ACHN (cell line): ENCODE measurements around the gene ZNF277.
"Not testable (repeated sequence)": the region's sequence is repeated elsewhere in the genome, so short reads cannot be mapped to it uniquely, and the experiment has no call there.

Experiments used
- DNase-seq: peaks from one replicate; pipeline ENCODE4 v3.0.0-alpha.2; 2015
- in situ Hi-C: cut with HindIII; loops from 2 replicates; pipeline ENCODE4 v1.10.0; 2017; ENCODE audit warnings: low sequenced_read_pairs, low pct_ligation_motif_present, low pct_unique_long_range_greater_than_20kb

Gene ZNF277

DNA sequence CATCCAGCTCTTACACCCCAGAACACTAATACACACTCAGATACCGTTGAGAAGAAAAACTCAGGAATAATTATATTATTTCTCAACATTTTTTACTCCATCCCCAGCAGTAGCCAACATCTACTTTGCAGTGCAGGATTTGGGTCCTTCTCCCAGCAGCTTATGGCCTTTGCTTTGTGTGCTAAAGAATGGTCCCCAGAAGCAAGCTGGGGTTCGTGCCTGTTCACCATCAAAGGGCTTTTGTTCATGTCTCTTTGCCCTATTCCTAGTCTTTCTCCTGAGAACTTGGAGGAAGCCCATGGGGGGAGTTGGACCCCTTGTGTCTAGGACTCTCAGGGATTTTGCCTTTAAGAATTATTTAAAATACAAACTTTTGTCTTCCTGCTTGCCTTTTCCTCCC, 100.4 kb downstream of the ZNF277 start:
- in situ Hi-C loops = no loop called here
- DNase-seq = no peak

DNA sequence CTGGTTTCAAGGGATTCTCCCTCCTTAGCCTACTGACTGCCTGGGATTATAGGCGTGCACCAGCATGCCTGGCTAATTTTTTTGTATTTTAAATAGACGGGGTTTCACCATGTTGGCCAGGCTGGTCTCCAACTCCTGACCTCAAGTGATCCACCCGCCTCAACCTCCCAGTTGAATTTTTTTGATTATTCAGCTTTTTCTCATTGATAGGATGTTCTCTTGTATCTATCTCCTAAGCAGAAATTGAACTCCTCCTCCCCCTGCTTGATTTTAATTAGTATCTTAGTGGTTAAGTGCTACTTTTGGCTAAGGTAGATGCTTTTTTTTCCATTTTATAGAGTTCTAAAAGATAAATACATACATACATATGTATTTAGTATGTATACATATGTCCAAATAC, 101.0 kb downstream of the ZNF277 start:
- DNase-seq = no peak
- in situ Hi-C loops = no loop called here

DNA sequence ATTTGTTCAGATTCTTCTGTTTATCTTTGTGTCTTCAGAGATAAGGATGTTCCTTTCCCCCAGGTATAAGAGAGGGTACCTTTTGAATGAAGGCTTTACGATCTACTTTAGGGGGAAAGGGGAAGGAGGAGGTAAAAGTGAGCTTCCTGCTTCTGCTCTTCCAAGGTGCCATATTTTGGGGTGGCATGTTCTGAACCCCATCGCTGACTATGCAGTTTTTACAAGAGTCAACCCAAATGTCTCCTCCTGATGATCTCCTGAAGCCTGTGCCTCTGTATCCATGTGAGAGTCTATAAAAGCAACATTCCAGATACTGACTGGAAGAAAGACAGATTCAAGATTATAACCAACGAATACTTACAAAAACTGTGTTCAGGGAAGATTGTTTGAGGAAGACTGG, 102.5 kb downstream of the ZNF277 start:
- in situ Hi-C loops = no loop called here
- no peak for DNase-seq

DNA sequence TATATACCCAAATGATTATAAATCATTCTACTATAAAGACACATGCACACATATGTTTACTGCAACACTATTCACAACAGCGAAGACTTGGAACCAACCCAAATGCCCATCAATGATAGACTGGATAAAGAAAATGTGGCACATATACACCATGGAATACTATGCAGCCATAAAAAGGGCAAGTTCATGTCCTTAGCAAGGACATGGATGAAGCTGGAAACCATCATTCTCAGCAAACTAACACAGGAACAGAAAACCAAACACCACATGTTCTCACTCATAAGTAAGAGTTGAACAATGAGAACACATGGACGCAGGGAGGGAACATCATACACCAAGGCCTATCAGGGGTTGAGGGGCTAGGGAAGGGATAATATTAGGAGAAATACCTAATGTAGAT, 110.3 kb downstream of the ZNF277 start:
- DNase-seq, in situ Hi-C loops: not testable (repeated sequence)

DNA sequence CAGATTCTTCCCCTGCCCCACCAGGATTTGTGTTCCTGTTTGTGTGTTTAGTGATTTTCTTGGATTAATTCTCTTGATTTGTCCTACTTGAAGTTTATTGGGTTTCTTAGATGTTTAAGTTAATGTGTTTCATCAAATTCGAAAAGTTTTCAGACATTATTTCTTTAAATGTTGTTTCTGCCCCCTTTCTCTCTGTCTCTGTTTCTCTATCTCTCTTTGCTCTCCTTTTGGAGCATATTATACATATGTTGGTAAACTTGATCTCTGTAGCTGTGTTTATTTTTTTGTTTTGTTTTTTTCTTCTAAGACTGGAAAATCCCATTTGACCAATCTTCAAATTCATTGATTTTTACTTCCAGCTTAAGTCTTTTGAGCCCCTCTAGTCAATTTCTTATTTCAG, 115.6 kb downstream of the ZNF277 start:
- no peak for DNase-seq
- in situ Hi-C loops = no loop called here

DNA sequence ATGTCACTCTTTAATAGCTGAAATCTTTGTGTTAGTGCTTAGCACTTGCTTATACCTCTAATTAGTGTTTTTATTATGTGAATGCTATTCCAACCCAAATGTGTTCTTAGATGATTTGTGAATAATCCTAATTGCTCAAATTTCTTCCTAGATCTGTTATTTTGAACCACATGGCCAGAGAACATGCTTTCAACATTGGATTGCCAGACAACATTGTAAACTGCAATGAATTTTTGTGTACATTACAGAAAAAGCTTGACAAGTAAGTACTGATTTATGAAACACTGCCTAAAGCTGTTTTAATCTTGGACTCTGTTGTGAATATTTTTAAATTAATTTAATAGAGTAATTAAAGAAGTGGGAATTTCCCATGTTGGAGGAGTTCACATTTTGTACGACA, 121.1 kb downstream of the ZNF277 start:
- in situ Hi-C loops = no loop called here
- DNase-seq = no peak

DNA sequence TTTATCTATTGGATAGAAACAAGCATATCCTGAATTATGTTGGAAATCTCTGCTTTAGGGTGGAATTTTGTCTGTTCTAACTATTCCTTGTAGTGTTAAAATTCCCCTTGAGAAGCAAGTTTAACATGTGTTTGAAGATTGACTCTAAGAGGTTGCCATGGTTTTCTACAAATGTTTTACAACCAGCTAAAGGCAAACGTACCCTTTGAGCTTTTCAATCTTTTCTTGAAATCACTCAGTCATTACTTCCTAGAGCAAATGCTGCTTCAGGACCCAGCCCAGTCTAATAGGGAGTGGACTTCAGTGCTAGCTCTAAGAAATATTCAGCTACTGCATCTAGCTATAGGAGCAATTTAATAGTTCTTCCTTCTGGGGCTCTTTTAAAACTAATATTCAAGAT, 125.0 kb downstream of the ZNF277 start:
- no peak for DNase-seq
- in situ Hi-C loops = no loop called here

DNA sequence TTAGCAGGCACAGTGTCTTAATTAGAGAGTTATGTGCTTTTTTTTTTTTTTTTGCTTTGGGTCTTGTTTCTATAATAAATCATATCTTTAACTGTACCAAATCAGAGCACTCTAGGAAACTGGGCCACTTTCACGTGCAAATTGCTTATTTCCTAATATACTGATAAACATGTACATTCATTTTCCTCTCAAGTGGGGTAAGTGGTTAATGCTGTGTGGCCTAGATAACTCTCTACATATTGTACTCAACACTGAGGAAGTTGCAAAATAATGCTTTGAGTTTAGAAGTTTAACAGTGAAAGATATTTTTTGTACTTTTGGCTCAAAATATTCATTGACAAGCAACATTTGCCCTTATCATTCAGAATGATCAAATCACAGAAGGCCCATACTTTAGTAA, 127.9 kb downstream of the ZNF277 start:
- in situ Hi-C loops = no loop called here
- no peak for DNase-seq

DNA sequence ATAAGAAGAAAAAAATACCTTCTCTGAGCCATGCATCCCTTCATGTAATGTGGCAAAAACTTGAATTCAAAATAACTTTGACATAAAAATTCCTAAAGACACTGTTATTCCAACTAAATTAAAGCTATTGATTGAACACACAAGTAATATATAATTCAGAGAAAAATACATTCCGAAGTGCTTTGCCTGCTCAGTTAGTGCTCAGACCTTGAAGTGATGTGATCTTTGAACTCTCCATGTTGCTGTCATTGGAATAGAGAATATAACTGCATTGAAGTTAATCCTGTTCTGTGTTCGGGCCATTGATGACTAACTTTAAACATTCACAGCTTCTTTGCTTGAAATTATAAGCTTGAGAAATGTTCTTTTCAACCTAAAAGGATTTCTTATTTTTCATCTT, 129.8 kb downstream of the ZNF277 start:
- no peak for DNase-seq
- in situ Hi-C loops = no loop called here

DNA sequence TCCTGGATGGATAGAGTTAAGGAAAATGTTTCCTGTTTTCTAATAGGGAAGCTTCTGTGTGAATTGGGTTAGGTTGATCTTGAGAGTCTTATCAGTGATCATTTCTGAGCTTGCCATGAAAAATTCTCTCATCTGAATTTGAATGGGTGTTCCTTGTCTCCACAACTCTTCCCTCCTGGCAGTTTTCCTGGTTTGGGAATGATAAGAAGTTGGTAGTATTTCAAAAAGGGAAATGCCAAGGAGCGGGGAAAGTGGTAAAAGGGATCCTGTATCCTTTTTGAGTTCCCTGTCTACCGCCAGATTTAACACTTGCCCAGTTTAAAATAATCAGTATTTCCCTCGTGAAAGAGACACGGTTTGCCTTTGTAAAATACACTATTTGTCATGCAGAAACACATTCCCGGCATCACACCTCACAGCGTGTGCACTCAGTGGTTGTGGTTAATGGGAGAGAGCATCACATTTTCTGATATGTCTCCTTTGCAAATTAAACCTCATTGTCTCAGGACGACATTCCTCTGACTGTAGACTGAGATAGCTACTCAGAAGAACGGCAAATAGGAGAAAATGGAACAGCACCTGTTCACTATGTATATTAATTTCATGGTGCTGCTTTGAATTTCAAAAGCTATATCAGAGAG, 130.6 kb downstream of the ZNF277 start:
- no peak for DNase-seq
- in situ Hi-C loops = no loop called here

DNA sequence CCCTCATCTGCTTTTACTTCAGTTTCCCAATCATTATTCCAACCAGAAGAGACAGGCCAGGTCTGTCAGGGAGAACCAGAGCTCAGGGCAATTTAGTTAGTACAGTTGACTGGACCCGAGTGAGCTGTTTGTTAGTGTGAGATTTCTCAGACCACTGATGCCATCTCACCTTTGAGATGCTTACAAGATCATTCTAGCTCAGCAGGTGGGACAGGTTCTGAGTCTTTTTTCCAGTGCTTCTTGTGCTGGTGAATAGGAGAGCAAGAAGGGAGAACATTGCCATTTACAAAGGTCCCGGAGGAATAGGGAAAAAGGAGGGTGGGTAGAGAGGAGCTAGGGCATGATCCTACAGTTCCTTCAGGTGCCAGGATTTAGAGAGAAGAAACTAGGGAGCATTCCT, 131.4 kb downstream of the ZNF277 start:
- in situ Hi-C loops = no loop called here
- no peak for DNase-seq

DNA sequence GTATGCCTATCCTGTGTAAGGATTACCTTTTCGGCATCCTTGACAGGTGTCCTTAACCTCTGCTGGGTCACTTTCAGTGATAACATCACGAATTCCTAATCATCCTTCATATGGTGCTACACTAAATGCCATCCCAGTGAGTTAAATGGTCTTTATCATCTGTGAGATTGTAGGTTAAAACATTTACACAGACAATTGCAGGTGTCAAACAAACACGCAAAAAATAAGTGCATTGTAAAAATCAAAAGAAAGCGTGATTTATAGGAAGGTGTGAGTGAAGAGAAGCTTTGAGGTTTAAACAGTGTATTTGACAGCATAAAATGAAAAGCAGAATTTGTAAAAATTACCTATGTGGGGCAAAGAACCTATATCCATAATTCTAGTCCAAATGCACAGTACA, 132.3 kb downstream of the ZNF277 start:
- in situ Hi-C loops = no loop called here
- no peak for DNase-seq

DNA sequence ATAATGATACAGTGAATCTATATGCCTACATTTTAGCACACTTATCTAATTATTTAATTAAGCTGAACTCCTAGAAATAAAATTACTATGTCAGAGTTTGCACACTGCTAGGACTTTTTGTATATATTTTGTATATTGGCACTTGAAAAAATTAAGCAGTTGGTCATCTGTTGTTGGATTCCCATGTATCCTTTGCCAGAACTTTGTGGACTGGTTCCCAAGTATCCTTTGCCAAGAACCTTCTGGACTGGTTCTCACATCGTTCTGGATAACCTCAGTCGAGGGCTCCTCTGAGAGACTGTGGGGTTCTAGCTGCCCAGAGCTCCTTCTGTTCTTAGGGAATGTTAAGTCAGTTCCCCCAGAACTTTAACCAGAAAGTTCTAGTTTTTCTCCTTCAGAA, 135.0 kb downstream of the ZNF277 start:
- DNase-seq = no peak
- in situ Hi-C loops = no loop called here

DNA sequence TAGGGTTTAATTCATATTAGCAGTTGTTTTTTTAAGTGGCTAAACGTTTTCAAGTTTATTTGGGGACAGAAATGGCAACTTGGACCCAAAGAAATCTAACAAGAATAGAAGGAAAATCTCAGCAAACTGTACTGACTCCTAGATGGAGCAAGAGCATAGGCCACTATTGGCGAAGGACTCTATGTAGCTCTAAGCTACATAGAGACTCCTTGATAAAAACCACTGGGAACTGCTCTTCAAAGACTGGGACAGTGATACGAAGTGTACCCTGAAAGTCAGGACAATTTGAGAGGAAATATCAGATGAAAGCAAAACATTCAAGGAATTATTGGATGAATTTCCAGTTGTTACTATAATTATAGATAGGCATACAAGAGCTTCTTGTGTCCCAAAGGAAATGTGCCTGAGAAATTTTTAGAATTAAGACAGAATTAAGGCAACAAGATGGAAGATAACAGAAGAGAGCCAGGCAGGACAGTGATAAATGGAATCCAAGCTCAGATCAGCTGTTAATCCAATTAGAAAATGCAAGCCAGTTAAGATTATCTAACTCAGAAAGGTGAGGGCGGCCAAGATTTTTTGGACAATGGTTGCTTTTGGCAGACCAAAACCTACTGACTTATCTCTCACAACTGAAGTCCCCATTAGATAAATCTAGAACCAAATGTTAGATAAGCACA, 140.0 kb downstream of the ZNF277 start:
- no peak for DNase-seq
- in situ Hi-C loops = no loop called here

DNA sequence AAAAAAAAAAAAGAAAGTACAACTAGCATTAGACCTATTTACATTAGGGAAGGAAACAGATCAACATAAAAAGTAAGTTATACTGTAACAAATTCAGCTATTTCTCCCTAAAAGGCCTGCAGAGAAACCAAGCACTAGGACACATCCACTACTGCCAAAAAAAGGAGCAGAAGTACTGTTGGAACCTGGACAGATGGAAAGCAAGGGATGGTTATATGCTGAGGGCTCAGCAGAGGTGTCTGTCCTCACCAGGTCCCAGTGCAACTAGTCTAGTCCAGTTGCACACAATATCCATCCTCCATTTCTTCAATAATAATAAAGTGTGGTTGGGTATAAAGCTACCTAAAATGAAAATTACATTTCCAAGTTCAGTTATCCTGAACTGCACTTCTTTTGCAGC, 140.6 kb downstream of the ZNF277 start:
- DNase-seq = no peak
- in situ Hi-C loops = no loop called here

DNA sequence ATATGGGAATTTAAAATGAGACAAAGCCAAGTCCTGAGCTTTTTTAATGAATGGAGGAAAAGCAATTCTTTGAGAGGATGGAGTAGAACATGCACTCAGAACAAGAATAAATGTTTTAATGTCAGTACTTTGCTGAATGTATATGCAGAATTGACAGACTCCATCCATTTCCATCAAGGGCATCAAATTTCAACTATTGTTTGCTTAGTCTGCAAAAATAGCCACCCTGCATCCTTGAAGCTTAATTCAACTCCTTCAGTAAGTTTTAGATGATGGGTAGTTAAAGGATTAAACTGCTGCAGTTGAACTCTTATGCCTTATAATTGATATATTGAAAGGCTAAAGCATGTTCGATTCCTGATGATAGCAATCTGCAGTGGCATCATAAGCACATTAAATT, 144.1 kb downstream of the ZNF277 start:
- in situ Hi-C loops = no loop called here
- no peak for DNase-seq

DNA sequence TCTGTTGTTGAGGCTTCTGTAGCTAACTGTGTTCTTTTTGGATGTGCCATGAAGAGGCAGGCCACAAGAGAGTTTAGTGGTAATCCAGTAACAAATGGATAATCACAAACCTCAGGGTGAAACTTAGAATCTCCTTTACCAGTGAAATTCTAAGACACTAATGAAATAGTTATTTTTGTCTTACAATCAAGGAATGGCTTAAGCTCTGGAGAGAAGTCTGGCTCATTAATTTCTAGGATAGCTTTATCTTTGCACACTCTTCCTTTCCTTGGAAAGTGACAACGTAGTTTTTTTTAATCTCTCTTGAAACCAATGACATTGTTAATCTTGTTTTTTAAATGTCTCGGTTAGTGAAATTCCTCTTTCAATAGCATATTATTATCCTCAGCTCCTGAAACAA, 150.1 kb downstream of the ZNF277 start:
- no peak for DNase-seq
- in situ Hi-C loops = no loop called here

DNA sequence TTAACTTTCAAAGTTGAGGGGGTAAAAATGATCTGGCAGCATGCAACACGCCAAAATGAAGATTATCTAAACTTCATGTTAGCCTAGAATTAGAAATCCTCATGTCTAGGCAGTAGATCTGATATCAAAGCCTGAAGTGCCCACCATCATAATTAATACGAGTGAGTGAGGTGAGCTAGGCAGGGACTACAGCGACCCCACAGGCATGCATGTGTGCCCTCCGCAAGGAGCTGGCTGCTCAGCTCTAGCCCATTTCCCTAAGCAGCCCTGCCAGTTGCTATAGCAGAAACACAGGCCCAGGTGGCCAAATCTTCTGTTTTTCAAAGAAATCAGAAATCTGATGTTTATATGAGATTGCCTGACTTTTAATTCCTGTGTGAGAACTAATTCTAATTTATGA, 150.6 kb downstream of the ZNF277 start:
- no peak for DNase-seq
- in situ Hi-C loops = no loop called here

DNA sequence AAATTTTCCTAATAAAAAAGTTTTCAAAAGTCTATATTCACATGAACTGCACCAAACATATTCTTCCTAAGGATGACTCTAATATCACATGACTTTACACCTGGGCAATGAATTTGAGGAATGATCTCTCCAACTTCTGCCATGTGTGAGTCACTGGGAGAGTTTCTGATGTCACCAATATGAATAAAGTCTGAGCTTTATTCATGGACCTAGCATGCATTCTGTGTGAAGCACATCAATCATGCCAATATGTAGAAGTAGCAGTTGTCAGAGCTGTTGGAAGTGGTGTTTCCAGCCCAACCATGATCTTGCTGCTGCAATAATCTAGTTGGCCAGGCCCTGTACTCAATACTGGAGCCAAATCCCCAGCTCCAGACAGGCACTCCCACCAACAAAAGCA, 152.0 kb downstream of the ZNF277 start:
- no peak for DNase-seq
- in situ Hi-C loops = no loop called here

DNA sequence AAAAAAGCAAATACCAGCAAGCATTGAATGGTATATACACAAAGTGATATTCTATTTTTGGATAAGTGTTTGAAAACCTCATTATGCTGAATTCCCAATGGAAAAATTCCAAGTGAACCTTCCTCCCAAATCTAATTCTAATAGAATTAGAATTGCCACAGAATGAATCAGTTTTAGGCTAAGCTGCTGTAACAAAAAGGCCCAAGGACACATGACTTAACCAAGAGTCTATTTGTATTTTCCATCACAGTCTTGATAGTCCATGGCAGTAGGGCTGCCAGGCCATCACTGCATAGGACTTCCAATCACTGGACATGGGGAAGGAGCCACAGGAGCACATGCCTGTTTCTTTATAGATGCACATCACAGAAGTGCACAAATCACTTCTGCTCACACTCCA, 152.6 kb downstream of the ZNF277 start:
- DNase-seq = no peak
- in situ Hi-C loops = no loop called here

DNA sequence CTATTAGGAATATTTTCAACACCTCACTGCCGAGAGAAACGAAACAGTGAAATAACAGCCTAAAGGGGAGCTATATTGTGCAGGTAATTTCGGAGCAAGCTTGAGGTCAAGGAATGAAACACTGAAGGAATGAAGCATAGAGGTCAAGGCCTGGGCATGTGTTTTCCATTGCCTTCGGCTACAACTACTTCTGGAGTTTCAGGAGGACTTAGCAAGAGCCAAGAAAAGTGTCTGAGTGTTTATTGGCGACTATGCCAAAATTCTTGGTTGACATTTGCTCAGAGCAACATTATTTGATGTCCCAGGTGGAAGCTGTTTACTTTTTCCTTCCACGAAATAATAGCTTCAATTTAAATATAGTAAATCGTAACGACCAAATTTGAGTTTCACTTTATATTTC, 154.2 kb downstream of the ZNF277 start:
- in situ Hi-C loops = no loop called here
- no peak for DNase-seq
